ENCODE results near the gene HERPUD2. TPM values are rescaled to one million over a fixed set of nuclear protein-coding genes. Genes with fewer than 3 reads are reported as not detected.

The HERPUD2 gene
- total RNA-seq, 3 donors from 2014 or later: 23.5 to 41.4 (median 34.7) TPM

DNA sequence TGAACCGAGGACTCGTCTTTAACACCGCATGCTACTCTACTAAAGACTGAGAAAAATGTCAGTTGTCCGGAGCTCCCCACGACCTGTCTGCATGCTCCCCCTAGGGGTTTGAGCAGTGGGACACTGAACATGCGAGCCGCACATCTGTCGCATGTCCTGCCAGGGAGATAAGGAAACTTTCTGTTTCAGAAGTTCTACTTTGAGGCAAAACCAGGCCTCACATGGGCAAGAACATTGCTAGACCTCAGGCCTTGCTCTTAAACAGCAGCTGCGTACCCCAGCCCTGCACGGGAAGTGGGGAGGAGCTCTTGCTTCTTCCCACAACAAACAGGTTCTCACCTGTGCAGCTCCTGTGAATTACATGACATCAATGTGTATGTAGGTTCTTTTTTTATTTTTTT is 30.3 kb upstream of the HERPUD2 start:
- TF ChIP-seq, protein P1, sequence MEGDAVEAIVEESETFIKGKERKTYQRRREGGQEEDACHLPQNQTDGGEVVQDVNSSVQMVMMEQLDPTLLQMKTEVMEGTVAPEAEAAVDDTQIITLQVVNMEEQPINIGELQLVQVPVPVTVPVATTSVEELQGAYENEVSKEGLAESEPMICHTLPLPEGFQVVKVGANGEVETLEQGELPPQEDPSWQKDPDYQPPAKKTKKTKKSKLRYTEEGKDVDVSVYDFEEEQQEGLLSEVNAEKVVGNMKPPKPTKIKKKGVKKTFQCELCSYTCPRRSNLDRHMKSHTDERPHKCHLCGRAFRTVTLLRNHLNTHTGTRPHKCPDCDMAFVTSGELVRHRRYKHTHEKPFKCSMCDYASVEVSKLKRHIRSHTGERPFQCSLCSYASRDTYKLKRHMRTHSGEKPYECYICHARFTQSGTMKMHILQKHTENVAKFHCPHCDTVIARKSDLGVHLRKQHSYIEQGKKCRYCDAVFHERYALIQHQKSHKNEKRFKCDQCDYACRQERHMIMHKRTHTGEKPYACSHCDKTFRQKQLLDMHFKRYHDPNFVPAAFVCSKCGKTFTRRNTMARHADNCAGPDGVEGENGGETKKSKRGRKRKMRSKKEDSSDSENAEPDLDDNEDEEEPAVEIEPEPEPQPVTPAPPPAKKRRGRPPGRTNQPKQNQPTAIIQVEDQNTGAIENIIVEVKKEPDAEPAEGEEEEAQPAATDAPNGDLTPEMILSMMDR (IDR thresholded peaks at IDR 0.05): no peak
- intact Hi-C loops (cut with DNase I, micrococcal nuclease): no loop called here
- no peaks in the 10 kb centered on the region for H3K9me3 ChIP-seq
- DNase-seq (peak; percentile 43 to 78 (median 51)), ATAC-seq (peak; percentile 74)
- no peaks in the 10 kb centered on the region for H3K4me1 ChIP-seq (ENCODE audit: low read depth)
- no peaks in the 10 kb centered on the region for H3K36me3 ChIP-seq (ENCODE audit: low read depth)
- H3K4me3 ChIP-seq: no peak overlapping the region

DNA sequence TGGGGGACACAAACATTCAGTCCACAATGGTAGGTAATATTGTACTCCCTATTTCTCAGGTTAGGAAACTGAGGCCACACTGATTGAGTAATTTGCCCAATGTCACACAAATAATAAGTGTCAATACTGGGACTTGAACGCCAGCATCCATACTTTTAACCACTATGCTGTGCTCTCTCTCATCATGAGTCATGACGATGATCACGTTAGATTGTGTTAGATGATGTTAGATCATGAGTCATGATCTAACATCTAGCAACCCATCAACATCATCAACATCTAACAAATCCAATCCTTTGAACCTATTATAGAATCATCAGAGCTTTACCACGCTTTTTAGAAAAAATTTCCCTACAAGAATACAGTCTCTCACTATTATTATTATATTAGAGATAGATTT is 28.1 kb upstream of the HERPUD2 start:
- TF ChIP-seq, protein P1 (IDR thresholded peaks at IDR 0.05): no peak

GRCh38 chr7:35722054-35722849 is 27.3 kb upstream of the HERPUD2 start:
- intact Hi-C loops (cut with DNase I, micrococcal nuclease): no loop called here
- DNase-seq: no peak
- ATAC-seq: no peak
- H3K9me3 ChIP-seq: no peaks in the 10 kb centered on the region
- no peaks in the 10 kb centered on the region for H3K4me1 ChIP-seq (ENCODE audit: low read depth)
- TF ChIP-seq, protein P1 (IDR thresholded peaks at IDR 0.05): no peak
- H3K4me3 ChIP-seq: no peak overlapping the region
- no peaks in the 10 kb centered on the region for H3K36me3 ChIP-seq (ENCODE audit: low read depth)

More for the DNA sequence above, 28.1 kb upstream of the HERPUD2 start:
- H3K4me3 ChIP-seq: no peak overlapping the region
- no peaks in the 10 kb centered on the region for H3K4me1 ChIP-seq (ENCODE audit: low read depth)
- H3K9me3 ChIP-seq: no peaks in the 10 kb centered on the region
- H3K36me3 ChIP-seq (ENCODE audit: low read depth): no peaks in the 10 kb centered on the region
- ATAC-seq: no peak
- intact Hi-C loops (cut with DNase I, micrococcal nuclease): no loop called here
- DNase-seq: no peak

DNA sequence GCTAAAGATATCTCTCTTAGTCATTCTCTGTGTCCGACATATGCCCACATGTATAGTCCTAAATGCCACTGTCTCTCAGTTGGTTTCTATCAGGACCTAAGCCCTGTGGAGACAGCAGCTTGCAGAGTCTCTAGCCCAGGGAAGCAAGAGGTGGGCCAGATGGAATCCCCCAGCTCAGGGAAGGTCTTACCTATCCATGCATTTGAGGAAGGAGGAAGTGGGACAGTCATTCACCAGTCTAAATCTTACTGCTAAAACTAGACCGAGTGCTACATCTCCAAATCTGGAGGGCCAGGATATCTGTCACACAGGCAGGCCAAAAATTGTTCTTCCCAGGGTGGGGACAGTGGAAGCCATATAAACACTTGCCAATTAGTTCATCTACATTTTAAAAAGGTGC is 26.4 kb upstream of the HERPUD2 start:
- DNase-seq (no peak), ATAC-seq (no peak)
- H3K4me3 ChIP-seq: no peak overlapping the region
- no peaks in the 10 kb centered on the region for H3K4me1 ChIP-seq (ENCODE audit: low read depth)
- TF ChIP-seq, protein P1 (IDR thresholded peaks at IDR 0.05): no peak
- intact Hi-C loops (cut with DNase I, micrococcal nuclease): no loop called here
- no peaks in the 10 kb centered on the region for H3K9me3 ChIP-seq
- H3K36me3 ChIP-seq (ENCODE audit: low read depth): no peaks in the 10 kb centered on the region

GRCh38 chr7:35720849-35721248 is 25.9 kb upstream of the HERPUD2 start:
- Histone ChIP-seq H3K36me3 (ENCODE audit: low read depth) (no peaks in the 10 kb centered on the region), H3K4me3 (no peak overlapping the region), H3K9me3 (no peaks in the 10 kb centered on the region), H3K4me1 (ENCODE audit: low read depth) (no peaks in the 10 kb centered on the region)
- TF ChIP-seq, protein P1 (IDR thresholded peaks at IDR 0.05): no peak
- no peak for ATAC-seq
- no peak for DNase-seq
- intact Hi-C loops (cut with DNase I, micrococcal nuclease): no loop called here

Measured in mucosa of descending colon (tissue), 3 donors.